OCI-LY3 (cell line): ENCODE results near the gene GLYR1.

ENCODE experiments used
- H2AFZ ChIP-seq: fragments of 200-600, 300-600 bp; shearing (Covaris generic); 2 replicates; pipeline ENCODE4 v1.6.0; 2014; ENCODE audit warnings: antibody characterized with exemption, low read depth, low read length
- H3K27ac ChIP-seq: fragments of 200-600, 300-600 bp; sonication (generic); 2 replicates; pipeline ENCODE4 v1.5.1; 2014; ENCODE audit warnings: mild to moderate bottlenecking, low read length, moderate library complexity, mixed read lengths
- H3K27me3 ChIP-seq: fragments of 200-600, 300-600 bp; sonication (generic); 2 replicates; pipeline ENCODE4 v1.6.1; 2014; ENCODE audit warnings: low read depth, low read length, mixed read lengths
- H3K36me3 ChIP-seq: fragments of 200-600, 300-600 bp; sonication (generic); replicated peaks from 2 replicates; pipeline ENCODE3; 2014; ENCODE audit warnings: low read depth, low read length, mixed read lengths
- H3K4me1 ChIP-seq: fragments of 300-600, 200-600 bp; sonication (generic); 2 replicates; pipeline ENCODE4 v1.6.1; 2014; ENCODE audit warnings: low read length, mixed read lengths
- H3K4me2 ChIP-seq: fragments of 200-600, 300-600 bp; sonication (generic); 2 replicates; pipeline ENCODE4 v1.6.1; 2014; ENCODE audit warnings: low read length, mixed read lengths
- H3K4me3 ChIP-seq: fragments of 300-600, 200-600 bp; sonication (generic); 2 replicates; pipeline ENCODE4 v1.5.1; 2014; ENCODE audit warnings: antibody characterized with exemption, mild to moderate bottlenecking, low read length, moderate library complexity
- H3K79me2 ChIP-seq: fragments of 300-600, 200-600 bp; shearing (Covaris generic); 2 replicates; pipeline ENCODE4 v1.6.1; 2014; ENCODE audit warnings: mild to moderate bottlenecking, low read length, mixed read lengths
- H3K9ac ChIP-seq: fragments of 300-600, 200-600 bp; shearing (Covaris generic); 2 replicates; pipeline ENCODE4 v1.6.0; 2014; ENCODE audit warnings: mild to moderate bottlenecking, low read length, moderate library complexity
- H3K9me3 ChIP-seq: fragments of 200-600, 300-600 bp; shearing (Covaris generic); 2 replicates; pipeline ENCODE4 v1.6.1; 2014; ENCODE audit warnings: low read length, mixed read lengths; ENCODE audit not compliant: insufficient read depth
- H4K20me1 ChIP-seq: fragments of 200-600, 300-600 bp; sonication (generic); 2 replicates; pipeline ENCODE4 v1.6.1; 2016; ENCODE audit warnings: low read length, mixed read lengths; ENCODE audit not compliant: insufficient read depth
- CTCF ChIP-seq: fragments of 200-600, 300-600 bp; sonication (generic); IDR thresholded peaks from 2 replicates; pipeline ENCODE4 v1.5.1; 2014; ENCODE audit warnings: antibody characterized with exemption, low read length, low read depth
- EZH2phosphoT487 ChIP-seq: fragments of 200-600 bp; shearing (Covaris generic); IDR thresholded peaks from 2 replicates; pipeline ENCODE4 v1.6.1; 2018; ENCODE audit warnings: antibody characterized with exemption, mixed run types, low read depth

Gene GLYR1

GRCh38 chr16:4893103-4893862, 46.2 kb upstream of the GLYR1 start:
- Histone ChIP-seq H3K4me3 (no peak overlapping the region), H3K9me3 (no peaks in the 10 kb centered on the region), H4K20me1 (no peaks in the 10 kb centered on the region; the same call in 1 of the 2 replicates), H3K9ac (no peak overlapping the region), H2AFZ (no peak overlapping the region), H3K4me2 (no peak overlapping the region), H3K79me2 (no peaks in the 10 kb centered on the region), H3K27me3 (no peaks in the 10 kb centered on the region), H3K36me3 (no peaks in the 10 kb centered on the region), H3K27ac (no peak overlapping the region), H3K4me1 (no peaks in the 10 kb centered on the region)
- TF ChIP-seq CTCF (no peak), EZH2phosphoT487 (no peak)

- Histone ChIP-seq H3K4me3 (no peak overlapping the region), H3K4me2 (no peak overlapping the region), H2AFZ (no peak overlapping the region), H3K36me3 (no peaks in the 10 kb centered on the region), H3K79me2 (no peaks in the 10 kb centered on the region), H3K27ac (no peak overlapping the region), H3K4me1 (no peaks in the 10 kb centered on the region), H4K20me1 (no peaks in the 10 kb centered on the region; the same call in 1 of the 2 replicates), H3K9me3 (no peaks in the 10 kb centered on the region), H3K9ac (no peak overlapping the region), H3K27me3 (no peaks in the 10 kb centered on the region)
- TF ChIP-seq CTCF = no peak
- no peak for TF ChIP-seq EZH2phosphoT487
These were observed 45.4 kb upstream of the GLYR1 start for GRCh38 chr16:4892361-4893102.

- TF ChIP-seq CTCF = no peak
- TF ChIP-seq EZH2phosphoT487 = no peak
- Histone ChIP-seq H4K20me1 (no peaks in the 10 kb centered on the region; the same call in 1 of the 2 replicates), H3K4me1 (no peaks in the 10 kb centered on the region), H3K9me3 (no peaks in the 10 kb centered on the region), H3K27me3 (no peaks in the 10 kb centered on the region), H3K4me3 (no peak overlapping the region), H3K4me2 (no peak overlapping the region), H3K36me3 (peaks cover 2% of the 10 kb centered on the region), H2AFZ (no peak overlapping the region), H3K9ac (no peak overlapping the region), H3K79me2 (no peaks in the 10 kb centered on the region), H3K27ac (no peak overlapping the region)
These were observed 44.8 kb upstream of the GLYR1 start for GRCh38 chr16:4891886-4892216.

GRCh38 chr16:4891097-4891885, 44.2 kb upstream of the GLYR1 start:
- Histone ChIP-seq H3K27me3 (no peaks in the 10 kb centered on the region), H4K20me1 (no peaks in the 10 kb centered on the region; the same call in 1 of the 2 replicates), H3K9ac (no peak overlapping the region), H3K79me2 (no peaks in the 10 kb centered on the region), H3K27ac (no peak overlapping the region), H3K4me3 (no peak overlapping the region), H3K36me3 (peaks cover 4% of the 10 kb centered on the region), H2AFZ (no peak overlapping the region), H3K9me3 (no peaks in the 10 kb centered on the region), H3K4me2 (no peak overlapping the region), H3K4me1 (no peaks in the 10 kb centered on the region)
- TF ChIP-seq EZH2phosphoT487 (no peak), CTCF (no peak)
